Pancreas (tissue), 10 donors: ENCODE measurements around the gene CIC. TPM values are rescaled to one million over a fixed set of nuclear protein-coding genes. Genes with fewer than 3 reads are reported as not detected.

Experiments
- ATAC-seq, 4 donors: fragments of 200-7000 bp; cut with Tn5 transposase; one replicate each; pipeline versions ENCODE4 v1.8.0 to v1.9.1; 2020; ENCODE audit warnings: mild to moderate bottlenecking in 4 of 4, moderate library complexity in 4 of 4
- DNase-seq, 6 donors: peaks; one replicate each; pipeline ENCODE4 v3.0.0-alpha.2; 2020
- FAIRE-seq: peaks from 2 replicates; lab custom pipeline; 2012; peaks lifted over from hg19 to GRCh38; lab: Jason Lieb, UNC
- H3K27ac ChIP-seq, 4 donors: fragments of 200-600 bp; sonication (generic); 1 replicate in 3 of 4; 2 replicates in 1 of 4; pipeline versions ENCODE4 v1.5.0 to v1.8.0; 2020
- H3K27me3 ChIP-seq, 4 donors: fragments of 200-600 bp; one replicate each; pipeline ENCODE4 v1.8.0; 2021
- H3K36me3 ChIP-seq, 3 donors: fragments of 200-600 bp; sonication (generic) in 1 of 3; one replicate each; pipeline versions ENCODE4 v1.5.0 to v1.8.0; 2020 to 2021
- H3K4me1 ChIP-seq, 3 donors: fragments of 200-600 bp; one replicate each; pipeline ENCODE4 v1.8.0; 2021
- H3K4me3 ChIP-seq, 4 donors: fragments of 200-600 bp; sonication (generic) in 2 of 4; one replicate each; pipeline versions ENCODE4 v1.5.0 to v1.8.0; 2020 to 2021
- H3K9me3 ChIP-seq, 4 donors: fragments of 200-600 bp; one replicate each; pipeline ENCODE4 v1.8.0; 2021
- WGBS, 2 donors: extraction: QIAGEN DNeasy Blood & Tissue Kit; methylation state at CpG; one replicate each; pipeline ENCODE4 v1.1.7; 2013; 5-methylcytosine and 5-hydroxymethylcytosine counted together
- intact Hi-C, 3 donors: fragments of 100-400 bp; cut with DNase I; formaldehyde crosslinking; loops; one replicate each; pipeline versions ENCODE4 v1.11.1 to v1.14.2; 2022
- polyA plus RNA-seq, 2 donors: library from polyadenylated mRNA; stranded (reverse); fragments of 200-250 nt; gene quantifications; one replicate each; pipeline ENCODE4 v1.2.3, GENCODE V29; 2013
- total RNA-seq, 6 donors: library from RNA; stranded (reverse); fragmentation: NEBNext Ultra II Directional in 4 of 6; extraction: Animal tissue kit (Norgen Biotek cat#: 25700) in 4 of 6; gene quantifications; one replicate each; pipeline versions ENCODE4 v1.2.1 to v1.2.4, GENCODE V29; 2021 to 2023
- TF ChIP-seq, protein P1 (sequence below), 4 donors: fragments of 200-600 bp; sonication (generic) in 3 of 4; IDR thresholded peaks; one replicate each; pipeline versions ENCODE4 v1.5.0 to v1.8.0; 2021; ENCODE audit warnings: antibody characterized with exemption in 4 of 4
- donor health status: healthy with polysubstance abuse.
- donor health status: DM: no; HTN: no; CAD: no; lungs with moderate emphysema.
- donor health status: DM: no; HTN: no; CAD: no.
- donor health status: control.
- donor health status: control.
- donor health status: Bipolar disorder and iron deficiency.
- donor health status: DM: yes; HTN: yes; CAD: no.
- donor health status: DM: no; HTN: no; CAD: no.
- donor health status: DM: no; HTN: no; CAD: no.
- donor health status: DM: yes; HTN: yes; CAD: no.

The CIC gene
- total and polyA plus RNA-seq, 8 donors, result 27.7 to 65.0 (median 33.4) TPM

DNA sequence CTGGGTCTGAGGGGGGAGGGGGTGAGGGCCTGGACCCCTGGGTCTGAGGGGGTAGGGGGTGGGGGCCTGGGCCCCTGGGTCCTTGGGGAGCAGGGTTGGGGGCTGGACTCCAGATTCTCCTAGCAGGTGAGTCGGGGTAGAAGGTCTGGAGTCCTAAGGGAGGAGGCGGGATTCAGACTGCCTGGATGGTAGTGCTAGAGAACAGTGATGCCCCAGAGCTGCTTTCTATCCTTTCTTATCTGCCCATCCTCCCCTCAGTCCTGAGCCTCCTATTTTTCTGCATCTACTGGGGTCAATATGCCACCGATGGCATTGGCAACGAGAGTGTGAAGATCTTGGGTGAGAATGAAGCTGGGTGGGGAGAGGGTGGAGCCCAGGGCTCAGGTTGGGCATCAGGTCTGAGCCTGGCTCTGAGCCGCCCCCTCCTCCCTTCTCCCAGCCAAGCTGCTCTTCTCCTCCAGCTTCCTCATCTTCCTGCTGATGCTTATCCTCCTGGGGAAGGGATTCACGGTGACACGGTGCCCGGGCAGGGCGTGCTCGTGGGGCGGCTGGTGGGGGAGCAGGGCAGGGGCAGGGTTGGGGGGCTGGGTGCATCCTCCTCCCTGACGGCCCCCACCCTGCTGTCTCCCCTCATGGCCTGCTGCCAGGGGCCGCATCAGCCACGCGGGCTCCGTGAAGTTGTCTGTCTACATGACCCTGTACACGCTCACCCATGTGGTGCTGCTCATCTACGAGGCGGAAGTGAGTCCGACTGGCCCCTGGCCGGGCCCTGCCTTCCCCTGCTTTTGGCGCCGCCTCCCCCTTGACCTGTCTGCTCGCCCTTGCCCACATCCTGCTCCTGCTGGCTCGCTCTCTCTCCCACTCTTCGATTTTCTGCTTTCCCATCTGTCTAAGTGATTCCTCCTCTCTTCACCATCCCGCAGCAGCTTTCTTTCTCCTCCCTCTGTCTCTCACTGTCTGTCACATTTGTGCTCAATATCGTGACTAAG, 47.5 kb downstream of the CIC start:
- H3K4me1 ChIP-seq, result no peaks in the 10 kb centered on the region
- TF ChIP-seq, protein P1, sequence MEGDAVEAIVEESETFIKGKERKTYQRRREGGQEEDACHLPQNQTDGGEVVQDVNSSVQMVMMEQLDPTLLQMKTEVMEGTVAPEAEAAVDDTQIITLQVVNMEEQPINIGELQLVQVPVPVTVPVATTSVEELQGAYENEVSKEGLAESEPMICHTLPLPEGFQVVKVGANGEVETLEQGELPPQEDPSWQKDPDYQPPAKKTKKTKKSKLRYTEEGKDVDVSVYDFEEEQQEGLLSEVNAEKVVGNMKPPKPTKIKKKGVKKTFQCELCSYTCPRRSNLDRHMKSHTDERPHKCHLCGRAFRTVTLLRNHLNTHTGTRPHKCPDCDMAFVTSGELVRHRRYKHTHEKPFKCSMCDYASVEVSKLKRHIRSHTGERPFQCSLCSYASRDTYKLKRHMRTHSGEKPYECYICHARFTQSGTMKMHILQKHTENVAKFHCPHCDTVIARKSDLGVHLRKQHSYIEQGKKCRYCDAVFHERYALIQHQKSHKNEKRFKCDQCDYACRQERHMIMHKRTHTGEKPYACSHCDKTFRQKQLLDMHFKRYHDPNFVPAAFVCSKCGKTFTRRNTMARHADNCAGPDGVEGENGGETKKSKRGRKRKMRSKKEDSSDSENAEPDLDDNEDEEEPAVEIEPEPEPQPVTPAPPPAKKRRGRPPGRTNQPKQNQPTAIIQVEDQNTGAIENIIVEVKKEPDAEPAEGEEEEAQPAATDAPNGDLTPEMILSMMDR (IDR thresholded peaks at IDR 0.05), result no peak
- WGBS, 2 donors, result 47 to 52% methylated on average over 28 of the region's 28 CpGs
- ATAC-seq, result peak in 2 of 4 donors; percentile 7 to 10
- no peak overlapping the region for H3K4me3 ChIP-seq
- FAIRE-seq, result no peak
- intact Hi-C loops, result no loop called here
- no peak overlapping the region for H3K27ac ChIP-seq
- no peaks in the 10 kb centered on the region for H3K27me3 ChIP-seq
- H3K36me3 ChIP-seq, result no peaks in the 10 kb centered on the region
- DNase-seq, result no peak
- no peaks in the 10 kb centered on the region for H3K9me3 ChIP-seq

DNA sequence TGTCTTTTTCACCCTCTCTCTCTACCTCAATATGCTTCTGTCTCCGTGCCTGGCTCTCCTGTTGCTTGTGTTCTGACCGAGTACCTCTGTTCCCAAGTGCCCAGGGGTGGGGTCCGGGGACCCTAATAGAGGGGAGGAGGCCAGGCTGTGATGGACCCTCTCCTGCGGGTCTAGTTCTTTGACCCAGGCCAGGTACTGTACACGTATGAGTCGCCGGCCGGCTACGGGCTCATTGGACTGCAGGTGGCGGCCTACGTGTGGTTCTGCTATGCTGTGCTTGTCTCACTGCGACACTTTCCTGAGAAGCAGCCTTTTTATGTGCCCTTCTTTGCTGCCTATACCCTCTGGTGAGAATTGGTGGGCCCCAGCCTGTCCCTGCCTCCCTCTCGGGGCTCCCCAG, 48.5 kb downstream of the CIC start:
- no peaks in the 10 kb centered on the region for H3K4me1 ChIP-seq
- H3K36me3 ChIP-seq, result no peaks in the 10 kb centered on the region
- no peak overlapping the region for H3K4me3 ChIP-seq
- no peak for FAIRE-seq
- TF ChIP-seq, protein P1 (IDR thresholded peaks at IDR 0.05), result no peak
- H3K27ac ChIP-seq, result no peak overlapping the region
- DNase-seq, result no peak
- no peak for ATAC-seq
- intact Hi-C loops, result no loop called here
- no peaks in the 10 kb centered on the region for H3K27me3 ChIP-seq
- WGBS, 2 donors, result 82 to 85% methylated on average over 13 of the region's 13 CpGs
- H3K9me3 ChIP-seq, result no peaks in the 10 kb centered on the region

DNA sequence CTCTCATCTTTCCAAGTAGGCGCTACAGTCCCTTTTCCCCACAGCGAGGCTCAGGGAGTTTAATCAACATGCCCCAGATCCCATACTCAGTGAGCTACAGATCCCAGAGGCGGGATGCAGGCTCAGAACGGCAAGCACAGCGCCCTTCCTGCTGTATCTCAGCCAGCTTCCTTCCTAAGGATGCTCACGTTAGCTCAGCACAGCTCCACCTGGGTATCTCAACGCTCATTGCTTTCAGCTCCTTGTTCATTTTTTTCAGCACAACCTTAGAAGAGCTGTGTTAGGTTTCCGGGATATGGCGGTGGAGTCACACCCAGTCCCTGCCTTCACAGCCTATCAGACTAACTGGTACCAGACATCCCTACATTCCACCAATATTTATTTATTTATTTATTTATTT, 53.3 kb downstream of the CIC start:
- FAIRE-seq (no peak), DNase-seq (no peak), ATAC-seq (no peak)
- WGBS, 2 donors, result 74 to 78% methylated on average over 9 of the region's 9 CpGs
- Histone ChIP-seq H3K9me3 (no peaks in the 10 kb centered on the region), H3K27me3 (peaks cover 0 to 2% (median 0%) of the 10 kb centered on the region in 4 donors), H3K4me1 (peaks cover 0 to 6% (median 3%) of the 10 kb centered on the region in 3 donors), H3K4me3 (no peak overlapping the region), H3K27ac (no peak overlapping the region), H3K36me3 (no peaks in the 10 kb centered on the region)
- intact Hi-C loops, result no loop called here
- TF ChIP-seq, protein P1 (IDR thresholded peaks at IDR 0.05), result no peak

- no peak for FAIRE-seq
- ATAC-seq, result no peak
- intact Hi-C loops, result no loop called here
Measured at GRCh38 chr19:42323473-42323851, 54.4 kb downstream of the CIC start.

More at GRCh38 chr19:42323473-42323851, 54.4 kb downstream of the CIC start:
- H3K27ac ChIP-seq, result no peak overlapping the region
- peaks cover 0 to 2% (median 0%) of the 10 kb centered on the region in 4 donors for H3K27me3 ChIP-seq
- no peak overlapping the region for H3K4me3 ChIP-seq
- H3K4me1 ChIP-seq, result peaks cover 0 to 6% (median 3%) of the 10 kb centered on the region in 3 donors
- 36 to 48% methylated on average over 25 to 29 of the region's 29 CpGs for WGBS, 2 donors
- TF ChIP-seq, protein P1 (IDR thresholded peaks at IDR 0.05), result no peak
- no peaks in the 10 kb centered on the region for H3K9me3 ChIP-seq
- H3K36me3 ChIP-seq, result no peaks in the 10 kb centered on the region
- no peak for DNase-seq
